HG03280 (cell line): ENCODE data around the gene LRIT3.
A peak's percentile ranks its signal among the peaks of the same experiment; 100 is the strongest.
"Not testable (repeated sequence)": the region's sequence is repeated elsewhere in the genome, so short reads cannot be mapped to it uniquely, and the experiment has no call there.

Experiments used
- ATAC-seq: cut with Tn5 transposase; IDR thresholded peaks from one replicate; pipeline ENCODE4 v1.9.1; 2021; ENCODE audit warnings: mild to moderate bottlenecking, moderate library complexity; ENCODE audit not compliant: unreplicated experiment

LRIT3 gene

DNA sequence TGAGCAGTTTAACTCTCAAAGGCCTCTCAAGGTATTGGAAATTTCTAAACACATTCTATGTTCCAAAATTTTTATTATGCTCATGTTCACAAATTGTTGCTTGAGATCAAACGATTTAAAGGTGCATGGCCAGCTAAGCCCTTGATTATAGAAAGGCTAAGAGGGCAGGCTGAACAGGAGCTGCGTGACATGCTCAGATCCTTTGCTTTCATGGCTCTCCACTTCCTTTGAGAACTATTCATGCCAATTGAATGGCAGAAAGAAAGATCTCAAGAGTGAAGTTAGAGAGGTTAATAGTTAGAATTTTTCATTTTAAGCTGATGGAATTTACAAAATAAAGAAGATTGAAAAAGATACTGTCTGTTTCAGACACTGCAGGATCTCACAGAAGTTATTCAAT is 594 bp downstream of the LRIT3 start:
- ATAC-seq: no peak

DNA sequence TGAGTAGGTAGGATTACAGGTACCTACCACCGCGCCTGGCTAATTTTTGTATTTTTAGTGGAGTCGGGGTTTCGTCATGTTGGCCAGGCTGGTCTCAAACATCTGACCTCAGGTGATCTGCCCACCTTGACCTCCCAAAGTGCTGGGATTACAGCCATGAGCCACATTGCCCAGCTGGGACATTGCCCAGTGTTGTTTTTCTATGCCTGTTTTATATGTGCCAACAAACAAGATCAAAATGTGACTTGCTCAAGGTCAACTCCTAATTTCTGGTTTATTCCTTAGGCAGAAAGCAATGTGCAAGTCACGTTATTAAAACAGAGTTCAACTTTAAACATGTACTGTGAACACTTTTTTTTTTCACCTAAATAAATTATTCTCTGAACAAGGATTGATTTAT is 2.7 kb downstream of the LRIT3 start:
- no peak for ATAC-seq

DNA sequence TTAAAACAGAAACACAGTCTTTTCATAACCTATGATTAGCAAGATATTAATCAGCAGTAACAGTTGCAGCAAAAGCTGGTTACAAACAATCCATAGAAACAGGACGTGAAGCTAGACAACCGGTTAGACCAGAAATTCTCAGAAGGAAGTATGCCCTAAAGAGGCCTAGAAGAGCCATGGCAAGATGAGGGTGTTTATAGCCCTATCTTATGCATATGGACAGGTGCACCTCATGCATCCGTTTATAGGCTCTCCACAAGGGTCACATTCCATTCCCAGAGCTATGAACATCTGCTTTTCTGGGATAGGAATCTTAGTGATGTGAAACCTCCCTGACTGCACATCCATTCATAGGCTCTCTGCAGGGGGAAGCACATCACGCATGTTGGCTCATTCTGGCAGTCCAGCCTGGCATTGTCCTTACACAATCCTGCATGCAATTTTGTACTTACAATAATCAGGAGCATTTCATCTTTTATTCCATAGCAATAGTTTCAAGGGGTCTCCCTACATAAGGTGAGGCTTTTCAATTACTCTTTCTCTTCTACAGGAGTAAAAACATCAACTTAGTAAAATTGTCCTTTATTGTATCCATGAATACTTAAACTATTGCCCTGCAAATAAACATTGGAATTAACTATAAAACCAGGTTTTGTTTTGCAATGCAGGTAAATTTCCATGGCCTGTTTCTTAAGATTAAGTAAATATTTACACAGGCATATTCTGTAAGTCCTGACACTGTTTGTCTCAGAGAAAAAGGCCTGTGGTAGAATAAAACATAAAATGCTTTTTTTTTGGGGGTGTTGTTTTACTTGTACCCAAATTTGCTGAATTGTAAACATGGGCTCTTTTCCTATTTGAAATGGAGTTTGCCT is 11.8 kb downstream of the LRIT3 start:
- ATAC-seq: not testable (repeated sequence)

DNA sequence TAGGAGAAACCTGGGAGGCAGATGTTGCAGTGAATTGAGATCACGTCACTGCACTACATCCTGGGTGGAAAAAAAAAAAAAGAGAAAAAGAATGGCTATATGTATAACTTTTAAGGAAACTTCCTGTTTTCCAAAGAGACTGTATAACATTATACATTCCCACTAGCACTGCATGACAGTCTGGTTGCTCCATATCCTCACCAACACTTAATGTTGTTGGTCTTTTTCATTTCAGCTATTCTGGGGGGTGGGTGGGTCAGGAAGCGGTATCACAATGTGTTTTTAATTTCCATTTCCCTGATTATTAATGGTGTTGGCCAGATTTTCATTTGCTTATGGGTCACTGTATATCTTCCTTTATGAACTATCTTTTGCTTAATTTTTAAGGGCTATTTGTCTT is 13.4 kb downstream of the LRIT3 start:
- no peak for ATAC-seq

DNA sequence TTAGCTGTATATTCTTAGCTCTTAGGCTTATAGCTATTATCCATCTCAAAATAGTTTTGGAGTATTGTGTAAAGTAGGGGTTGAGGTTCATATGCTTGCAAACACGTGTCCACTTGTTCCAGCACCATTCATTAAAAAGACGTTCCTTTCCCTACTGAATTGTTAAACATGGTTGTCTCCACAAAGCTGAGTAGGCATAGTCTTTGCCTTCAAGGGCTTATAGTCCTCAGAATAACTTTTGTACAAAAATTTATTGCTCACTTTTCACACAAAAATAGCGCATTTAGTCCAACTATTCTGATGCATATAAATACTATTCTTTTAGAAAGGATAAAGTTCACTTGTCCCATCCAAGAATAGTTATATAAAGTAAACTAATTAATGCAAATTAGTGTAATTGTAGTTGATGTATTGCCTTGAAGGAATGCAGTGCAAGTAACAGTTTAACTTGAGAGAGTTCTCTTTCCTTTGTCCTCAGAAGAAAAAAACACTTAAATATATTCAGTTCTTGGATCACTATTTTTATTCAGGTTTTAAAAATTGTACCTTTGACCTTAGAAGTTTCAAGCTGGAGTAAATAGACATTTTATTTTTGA is 14.1 kb downstream of the LRIT3 start:
- no peak for ATAC-seq

DNA sequence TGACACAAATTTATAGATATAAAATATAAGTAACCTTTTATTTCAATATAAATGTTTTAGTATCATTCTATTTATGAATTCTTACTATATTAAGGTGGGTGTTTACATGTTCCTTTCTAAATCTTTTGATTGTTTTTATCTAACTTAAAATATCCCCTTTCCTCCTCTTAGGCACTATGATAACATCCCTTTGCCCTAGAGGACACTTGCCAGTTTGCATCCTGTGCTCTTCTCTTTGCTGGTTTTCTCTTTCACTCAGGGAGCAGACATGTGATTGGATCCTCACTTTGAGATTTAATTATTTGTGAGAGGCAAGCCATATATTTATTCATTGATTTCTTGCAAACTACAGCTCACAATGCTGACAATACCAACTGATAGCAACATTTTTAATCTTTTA is 16.2 kb downstream of the LRIT3 start:
- ATAC-seq: no peak

DNA sequence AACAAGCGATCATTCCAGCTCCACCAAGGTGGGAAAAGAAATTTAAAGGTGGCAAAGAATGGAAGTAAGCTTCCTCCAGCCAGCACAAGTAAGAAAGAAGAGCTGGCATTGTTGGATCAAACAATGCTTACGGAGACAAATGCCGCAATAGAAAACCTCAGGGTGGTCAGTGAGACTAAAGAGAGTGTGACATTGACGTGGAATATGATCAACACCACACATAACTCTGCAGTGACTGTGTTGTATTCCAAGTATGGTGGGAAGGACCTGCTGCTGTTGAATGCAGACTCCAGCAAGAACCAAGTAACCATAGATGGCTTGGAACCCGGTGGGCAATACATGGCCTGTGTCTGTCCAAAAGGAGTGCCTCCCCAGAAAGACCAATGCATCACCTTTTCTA is 22.2 kb downstream of the LRIT3 start:
- ATAC-seq: no peak

DNA sequence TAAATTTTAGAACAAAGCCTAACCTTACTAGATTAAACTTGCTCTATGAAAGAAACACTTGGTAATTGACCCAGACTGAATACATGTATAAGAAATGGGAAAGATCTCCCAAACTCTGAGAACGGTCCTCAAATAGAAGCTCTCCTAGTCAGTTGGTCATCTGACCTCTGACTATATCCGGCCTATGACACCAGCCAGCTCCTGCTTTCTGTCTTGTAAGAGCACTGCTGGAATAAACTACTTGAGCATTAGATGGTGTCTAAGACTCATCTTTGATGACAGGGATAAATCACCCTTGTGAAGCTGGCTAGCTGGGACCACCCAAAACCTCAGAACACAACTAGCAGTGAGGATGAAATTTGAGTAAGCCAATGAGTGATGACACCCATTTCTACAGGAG is 24.2 kb downstream of the LRIT3 start:
- ATAC-seq: no peak

DNA sequence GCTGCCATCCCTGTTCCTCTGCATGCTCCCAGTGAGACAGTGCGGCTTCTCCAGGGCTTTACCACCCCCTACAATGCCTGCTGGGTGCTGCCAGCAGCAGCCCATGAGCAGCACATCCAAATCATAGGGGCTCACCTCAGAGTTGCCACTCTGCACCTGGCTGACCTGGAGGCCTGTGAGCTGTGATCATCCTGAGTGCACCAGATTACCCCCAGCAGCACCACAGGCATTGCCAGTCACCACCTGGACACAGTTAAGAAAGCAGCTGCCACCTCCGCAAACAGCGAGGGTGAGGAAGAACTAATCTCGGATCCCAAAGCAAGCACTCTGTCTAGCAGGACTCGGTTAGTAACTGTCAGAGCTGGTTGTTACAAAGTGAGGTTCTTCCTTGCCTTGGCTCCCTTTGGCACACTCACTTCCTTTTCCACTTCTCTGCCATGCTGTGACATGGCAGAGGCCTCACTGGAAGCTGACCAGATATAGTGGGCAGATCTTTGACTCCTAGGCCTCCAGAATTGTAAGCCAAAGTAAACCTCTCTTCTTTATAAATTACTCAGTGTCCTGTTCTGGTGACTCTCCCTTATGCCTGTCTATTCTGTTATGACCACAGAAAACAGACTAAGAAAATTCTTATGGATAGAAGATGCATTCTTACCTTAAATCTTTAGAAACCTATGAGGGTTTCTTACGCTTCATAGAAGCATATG is 25.2 kb downstream of the LRIT3 start:
- ATAC-seq: no peak

DNA sequence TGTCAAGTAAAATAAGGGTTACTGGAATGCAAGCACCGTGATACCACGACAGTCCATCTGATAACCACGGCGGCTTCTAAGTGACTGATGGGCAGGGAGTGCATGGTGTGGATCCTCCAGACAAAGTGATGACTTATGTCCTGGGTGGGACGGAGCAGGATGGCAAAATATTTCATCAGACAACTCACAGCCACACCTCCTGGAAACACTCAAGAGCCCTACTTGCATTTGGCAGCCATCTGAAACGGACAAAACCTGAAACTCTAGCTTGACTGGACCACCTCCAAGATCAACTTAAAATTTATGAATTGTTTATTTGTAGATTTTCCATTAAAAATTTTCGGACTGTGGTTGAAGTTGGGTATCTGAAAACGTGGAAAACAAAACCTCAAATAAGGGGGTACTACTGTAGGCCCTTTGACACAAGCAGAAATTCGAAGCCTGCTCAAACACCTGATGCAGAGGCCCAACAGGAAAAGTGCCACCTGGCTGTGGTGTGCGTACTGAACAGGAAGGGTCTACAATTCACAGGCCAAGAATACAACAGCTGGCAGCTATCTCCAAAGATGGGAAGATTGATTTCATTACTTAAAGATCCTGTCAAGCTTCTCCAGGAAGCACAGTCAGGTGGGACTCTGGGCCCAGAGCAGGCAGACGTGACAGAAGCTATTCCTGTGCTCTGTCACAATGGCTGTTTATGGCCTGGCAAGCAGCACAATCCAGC is 26.0 kb downstream of the LRIT3 start:
- no peak for ATAC-seq

DNA sequence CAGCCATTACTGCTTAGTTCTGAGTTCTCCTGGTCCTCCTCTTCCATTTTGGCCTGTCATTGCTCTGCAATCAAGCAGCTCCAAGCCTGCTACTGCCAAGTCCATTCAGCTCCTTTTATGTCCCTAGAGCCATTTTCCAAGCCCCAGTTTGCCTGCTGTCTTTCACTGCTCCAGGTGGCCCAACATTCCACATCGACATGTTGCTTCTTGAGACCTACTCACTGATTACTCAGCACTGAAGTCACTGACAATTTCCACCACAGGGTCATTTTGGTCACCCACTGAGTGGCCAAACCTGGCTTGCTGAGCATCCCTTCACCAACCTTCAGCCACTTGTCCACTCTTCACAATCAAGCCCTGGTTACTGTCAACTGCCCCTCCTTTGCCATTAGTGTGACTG is 27.2 kb downstream of the LRIT3 start:
- ATAC-seq: no peak

DNA sequence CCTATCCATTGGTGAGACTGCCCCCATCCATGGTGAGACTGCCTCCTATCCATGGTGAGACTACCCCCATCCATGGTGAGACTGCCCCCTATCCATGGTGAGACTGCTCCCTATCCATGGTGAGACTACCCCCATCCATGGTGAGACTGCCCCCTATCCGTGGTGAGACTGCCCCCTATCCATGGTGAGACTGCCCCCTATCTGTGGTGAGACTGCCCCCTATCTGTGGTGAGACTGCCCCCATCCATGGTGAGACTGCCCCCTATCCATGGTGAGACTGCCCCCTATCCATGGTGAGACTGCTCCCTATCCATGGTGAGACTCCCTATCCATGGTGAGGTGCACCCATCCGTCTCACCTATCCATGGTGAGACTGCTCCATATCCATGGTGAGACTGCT is 27.6 kb downstream of the LRIT3 start:
- not testable (repeated sequence) for ATAC-seq

DNA sequence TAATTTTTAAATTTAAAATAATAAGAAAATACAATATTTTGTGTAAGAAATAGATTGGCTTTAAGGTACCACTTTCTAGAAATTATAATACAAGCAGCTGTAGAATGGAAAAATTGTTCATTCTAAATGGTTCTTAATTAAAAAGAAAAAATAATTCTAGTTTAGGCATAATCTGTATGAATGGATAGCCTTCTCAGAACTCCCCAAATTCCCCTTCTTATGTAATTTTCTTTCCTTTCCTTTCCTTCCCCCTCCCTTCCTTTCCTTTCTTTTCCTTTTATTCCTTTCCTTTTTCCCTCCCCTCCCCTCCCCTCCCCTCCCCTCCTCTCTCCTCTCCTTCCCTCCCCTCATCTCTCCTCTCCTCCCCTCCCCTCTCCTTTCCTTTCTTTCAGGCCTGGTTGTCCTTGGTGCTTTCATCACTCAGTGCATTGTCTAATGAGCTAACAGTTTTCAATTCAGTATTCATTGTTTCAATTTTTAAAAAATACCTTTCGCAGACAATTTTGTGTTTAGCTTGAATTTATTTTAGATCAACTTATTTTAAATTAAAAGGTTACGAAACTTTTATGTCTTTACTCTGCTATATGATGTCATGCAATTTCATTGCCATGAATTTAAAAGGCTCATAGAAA is 28.8 kb downstream of the LRIT3 start:
- no peak for ATAC-seq

DNA sequence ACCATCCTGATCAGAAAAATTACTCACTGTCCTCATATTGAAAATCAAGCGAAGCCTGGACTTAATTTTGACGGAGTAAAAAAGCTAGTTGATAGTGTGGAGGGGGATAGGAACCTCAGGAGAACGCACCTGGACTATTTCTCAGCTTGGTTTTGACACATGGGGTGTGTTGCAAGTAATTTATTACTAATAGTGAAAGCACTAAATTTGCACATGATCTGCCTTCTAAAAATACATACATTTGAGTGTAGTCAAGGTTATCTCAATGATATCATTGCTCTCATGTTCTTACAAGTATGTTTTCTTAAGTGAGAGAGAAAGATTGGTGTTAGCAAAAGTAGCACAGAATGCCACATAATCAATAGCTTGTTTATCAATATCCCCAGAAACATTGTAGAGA is 29.5 kb downstream of the LRIT3 start:
- ATAC-seq: peak; percentile 75

DNA sequence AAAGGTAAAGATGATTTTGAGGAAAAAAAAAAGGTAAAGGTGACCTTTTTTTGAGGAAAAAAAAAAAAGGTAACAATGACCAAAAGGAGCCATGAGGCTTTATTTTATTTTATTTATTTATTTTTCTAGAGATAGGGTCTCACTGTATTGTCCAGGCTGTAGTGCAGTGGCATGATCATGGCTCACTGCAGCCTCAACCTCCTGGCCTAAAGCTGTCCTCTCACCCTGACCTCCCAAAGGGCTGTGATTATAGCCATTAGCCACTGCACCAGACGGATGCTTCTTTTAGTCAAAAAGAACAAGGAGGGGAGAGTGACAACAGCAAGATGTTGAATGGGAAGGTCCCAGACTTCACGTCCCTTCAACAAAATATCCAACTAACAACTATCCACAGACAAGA is 30.4 kb downstream of the LRIT3 start:
- ATAC-seq: no peak

DNA sequence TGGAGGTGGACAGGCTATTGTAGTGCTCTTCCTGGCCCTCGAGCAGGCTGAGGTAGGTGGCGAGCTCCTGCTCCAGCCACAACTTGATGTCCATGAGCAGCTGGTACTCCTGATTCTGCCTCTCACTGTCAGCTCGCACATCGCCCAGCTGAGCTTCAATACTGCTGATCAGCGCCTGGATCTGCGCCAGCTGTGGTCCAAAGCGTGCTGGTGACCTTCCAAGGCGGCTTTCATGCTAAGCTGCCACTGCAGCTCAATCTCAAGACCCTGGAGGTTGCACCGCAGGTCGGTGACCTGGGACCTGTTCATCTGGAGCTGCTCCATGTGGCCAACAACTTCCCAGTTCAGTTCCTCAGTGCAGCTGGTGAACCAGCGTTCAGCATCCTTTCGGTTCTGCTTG is 31.2 kb downstream of the LRIT3 start:
- ATAC-seq: no peak

DNA sequence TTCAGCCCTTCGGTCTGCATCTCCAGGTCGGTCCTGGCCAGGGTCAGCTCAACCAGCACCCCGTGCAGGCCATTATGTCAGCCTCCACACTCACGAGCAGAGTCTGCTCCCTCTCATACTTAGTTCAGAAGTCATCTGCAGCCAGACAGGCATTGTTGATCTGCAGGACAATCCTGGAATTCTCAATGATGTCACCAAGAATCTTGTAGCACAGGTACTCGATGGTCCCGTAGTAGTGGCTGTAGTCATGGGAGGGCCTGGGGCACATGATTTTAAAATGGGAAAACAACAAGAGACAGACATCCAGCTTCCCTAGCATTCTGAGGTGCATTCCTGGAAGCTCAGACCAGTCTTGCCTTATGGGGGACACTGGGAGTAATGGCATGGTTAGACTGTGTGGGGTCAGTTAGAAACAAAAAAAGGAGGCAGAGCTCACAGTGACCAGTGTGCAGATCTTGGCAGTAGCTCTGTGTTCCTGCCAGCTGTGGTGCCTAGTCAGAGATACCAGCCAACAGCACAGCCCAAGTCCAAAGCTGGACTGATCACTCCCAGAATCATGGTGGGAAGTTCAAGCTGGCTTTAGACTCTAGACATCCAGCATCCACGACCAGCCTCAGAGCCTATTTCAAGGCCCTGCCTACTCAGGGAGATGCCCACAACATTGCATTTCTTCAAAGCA is 31.9 kb downstream of the LRIT3 start:
- ATAC-seq: no peak

DNA sequence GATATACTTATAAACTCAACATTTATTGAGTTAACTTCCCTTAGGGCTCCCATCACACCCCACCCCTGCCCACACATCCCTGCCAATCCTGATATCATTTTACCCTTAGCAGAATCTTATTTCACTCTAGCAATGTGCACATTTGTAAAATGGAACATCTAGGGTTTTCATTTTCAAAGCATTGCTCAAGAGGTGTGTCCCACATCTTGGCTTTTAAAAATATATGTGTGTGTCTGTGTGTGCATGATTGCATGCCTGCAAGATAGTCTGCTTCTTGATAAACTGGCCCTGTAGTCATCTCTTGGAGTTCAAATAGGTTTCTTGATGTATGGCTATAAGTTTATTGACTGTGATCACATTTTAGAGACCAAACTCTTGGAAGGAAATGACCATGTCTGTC is 38.4 kb downstream of the LRIT3 start:
- ATAC-seq: no peak

DNA sequence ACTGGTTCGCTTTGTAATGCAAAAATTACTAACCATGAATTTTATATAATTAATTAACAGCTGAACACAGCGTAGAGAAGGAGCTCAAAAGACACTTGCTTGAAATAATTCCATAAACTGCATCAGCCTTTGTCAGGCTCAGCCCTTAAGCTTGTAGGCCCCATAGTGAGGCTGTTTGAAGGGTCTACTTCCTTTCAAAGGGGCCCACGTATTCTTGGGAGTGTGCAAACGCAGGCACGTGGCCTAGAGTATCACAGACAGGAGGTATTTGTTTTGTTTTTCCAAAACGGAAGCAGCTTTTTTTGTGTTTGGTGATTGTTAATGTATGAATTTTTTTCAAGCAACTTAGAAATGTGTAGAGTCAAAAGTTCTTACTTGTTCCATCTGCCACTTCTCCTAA is 39.2 kb downstream of the LRIT3 start:
- no peak for ATAC-seq

DNA sequence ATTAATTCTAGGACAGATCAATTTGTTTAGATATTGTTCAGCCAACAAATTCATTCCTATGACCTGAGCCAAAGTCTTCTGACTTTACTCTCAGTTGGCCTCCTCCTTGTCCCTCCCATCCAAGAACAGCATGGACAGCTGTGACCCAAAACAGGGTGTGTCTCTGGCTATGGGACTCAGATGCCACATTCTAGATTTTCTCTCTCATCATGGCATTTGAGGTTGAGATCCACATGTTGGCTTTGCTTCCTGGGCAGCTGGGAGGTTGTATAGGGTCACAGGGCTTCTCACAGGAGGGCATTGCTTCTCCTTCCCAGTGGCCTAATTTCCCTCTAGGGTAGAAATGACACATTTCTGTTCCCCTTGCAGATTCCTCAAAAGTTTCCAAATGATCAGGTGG is 42.2 kb downstream of the LRIT3 start:
- ATAC-seq: no peak
